SK-N-SH (cell line): Measurements from ENCODE around the gene ARAP2. TPM values are rescaled to one million over a fixed set of nuclear protein-coding genes. Genes with fewer than 3 reads are reported as not detected.

ENCODE experiments used
- CTCF ChIA-PET: fragments of 300-600, 350-600 bp; formaldehyde crosslinking; extraction: SDS; loops from one replicate; lab custom pipeline; 2021; lab: Yijun Ruan, JAX
- POLR2A ChIA-PET: fragments of 350-600 bp; sonication (Branson Sonifier 250); formaldehyde crosslinking; extraction: SDS; loops from one replicate; lab custom pipeline; 2020; ENCODE audit warnings: antibody characterized with exemption, inconsistent platforms; lab: Yijun Ruan, JAX
- DNase-seq: peaks from one replicate; pipeline ENCODE4 v3.0.0; 2012
- H2AFZ ChIP-seq: fragments of 200-600 bp; sonication (generic); 2 replicates; pipeline ENCODE4 v1.8.1; 2016; ENCODE audit warnings: antibody characterized with exemption, mild to moderate bottlenecking, low read depth
- H3F3A ChIP-seq: fragments of 200-600 bp; sonication (generic); replicated peaks from 2 replicates; pipeline ENCODE3; 2016; ENCODE audit warnings: antibody characterized with exemption, mild to moderate bottlenecking; ENCODE audit not compliant: insufficient read depth
- H3K27ac ChIP-seq, 2 experiments: fragments of 200-500 bp in 1 of 2; fragments of 200-600 bp in 1 of 2; sonication (Bioruptor generic) in 1 of 2; sonication (generic), shearing (Covaris generic) in 1 of 2; 2 replicates each; pipeline versions ENCODE4 v1.5.1 to v1.6.1; 2014 to 2016; ENCODE audit warnings: low read depth in 2 of 2, inconsistent platforms in 1 of 2, low read length in 1 of 2, mild to moderate bottlenecking in 1 of 2, mixed read lengths in 1 of 2
- H3K27me3 ChIP-seq: fragments of 200-600 bp; sonication (generic), shearing (Covaris generic); 2 replicates; pipeline ENCODE4 v1.6.1; 2016; ENCODE audit warnings: mixed run types; ENCODE audit not compliant: insufficient read depth
- H3K36me3 ChIP-seq, 2 experiments: fragments of 200-500 bp in 1 of 2; fragments of 200-600 bp in 1 of 2; sonication (Bioruptor generic) in 1 of 2; sonication (generic) in 1 of 2; replicated peaks in 1 of 2; 2 replicates each; pipeline versions ENCODE3 to v1.5.1; 2014 to 2016; ENCODE audit warnings: low read length in 1 of 2, mild to moderate bottlenecking in 1 of 2; ENCODE audit not compliant: insufficient read depth in 2 of 2, control insufficient read depth in 1 of 2
- H3K4me1 ChIP-seq, 2 experiments: fragments of 200-500 bp in 1 of 2; fragments of 200-600 bp in 1 of 2; sonication (Bioruptor generic) in 1 of 2; sonication (generic), shearing (Covaris generic) in 1 of 2; 2 replicates each; pipeline versions ENCODE4 v1.5.1 to v1.6.1; 2014 to 2016; ENCODE audit warnings: low read depth in 1 of 2, low read length in 1 of 2, mixed run types in 1 of 2; ENCODE audit not compliant: insufficient read depth in 2 of 2, control insufficient read depth in 1 of 2
- H3K4me2 ChIP-seq: fragments of 200-600 bp; sonication (generic), shearing (Covaris generic); 2 replicates; pipeline ENCODE4 v1.6.1; 2017; ENCODE audit warnings: mixed run types
- H3K4me3 ChIP-seq, 2 experiments: fragments of 200-500 bp in 1 of 2; fragments of 200-600 bp in 1 of 2; sonication (Bioruptor generic) in 1 of 2; sonication (generic), shearing (Covaris generic) in 1 of 2; 2 replicates each; pipeline versions ENCODE4 v1.5.1 to v1.8.1; 2014 to 2016; ENCODE audit warnings: low read depth in 2 of 2, inconsistent platforms in 1 of 2, low read length in 1 of 2, mild to moderate bottlenecking in 1 of 2, mixed read lengths in 1 of 2, moderate library complexity in 1 of 2
- H3K79me2 ChIP-seq: fragments of 200-600 bp; sonication (generic); 2 replicates; pipeline ENCODE4 v1.8.1; 2017; ENCODE audit warnings: mild to moderate bottlenecking; ENCODE audit not compliant: insufficient read depth
- H3K9ac ChIP-seq: fragments of 200-600 bp; sonication (generic); 2 replicates; pipeline ENCODE4 v1.6.1; 2017; ENCODE audit warnings: mixed run types
- H3K9me2 ChIP-seq: fragments of 200-600 bp; sonication (generic); 2 replicates; pipeline ENCODE4 v1.6.1; 2017; ENCODE audit warnings: mixed run types
- H3K9me3 ChIP-seq: fragments of 200-600 bp; sonication (generic); 2 replicates; pipeline ENCODE4 v1.6.1; 2017; ENCODE audit warnings: mixed run types, mild to moderate bottlenecking, moderate library complexity
- H4K20me1 ChIP-seq: fragments of 200-600 bp; sonication (generic); 2 replicates; pipeline ENCODE4 v1.6.1; 2017; ENCODE audit warnings: mild to moderate bottlenecking, mixed run types; ENCODE audit not compliant: insufficient read depth
- CHD2 ChIP-seq: fragments of 150-350 bp; IDR thresholded peaks from 2 replicates; pipeline ENCODE4 v1.6.1; 2018; ENCODE audit warnings: low read length; ENCODE audit not compliant: partially characterized antibody
- CTCF ChIP-seq: fragments of 200-600 bp; sonication (generic); IDR thresholded peaks from 2 replicates; pipeline ENCODE4 v1.6.1; 2017; ENCODE audit warnings: antibody characterized with exemption, mild to moderate bottlenecking, moderate library complexity
- ELF1 ChIP-seq: IDR thresholded peaks from 2 replicates; pipeline ENCODE4 v1.4.0; 2012
- EP300 ChIP-seq, 2 experiments: IDR thresholded peaks; 2 replicates each; pipeline versions ENCODE4 v1.4.0 to v1.6.1; 2012; ENCODE audit warnings: borderline replicate concordance in 1 of 2, low read depth in 1 of 2, low read length in 1 of 2
- FOXM1 ChIP-seq: IDR thresholded peaks from 2 replicates; pipeline ENCODE4 v1.4.0; 2012; ENCODE audit warnings: low read depth, mild to moderate bottlenecking
- GABPA ChIP-seq: IDR thresholded peaks from 2 replicates; pipeline ENCODE4 v1.4.0; 2012; ENCODE audit warnings: low read depth, mild to moderate bottlenecking
- IRF3 ChIP-seq: fragments of 150-350 bp; IDR thresholded peaks from 2 replicates; pipeline ENCODE4 v1.6.1; 2016; ENCODE audit warnings: mild to moderate bottlenecking, low read depth, low read length
- JUND ChIP-seq: IDR thresholded peaks from 2 replicates; pipeline ENCODE4 v1.4.0; 2012
- MAX ChIP-seq: IDR thresholded peaks from 2 replicates; pipeline ENCODE4 v1.4.0; 2012; ENCODE audit warnings: low read depth
- MEF2A ChIP-seq: IDR thresholded peaks from 2 replicates; pipeline ENCODE4 v1.4.0; 2012; ENCODE audit warnings: low read depth, borderline replicate concordance
- MXI1 ChIP-seq: IDR thresholded peaks from 2 replicates; pipeline ENCODE4 v1.6.1; 2012; ENCODE audit warnings: mild to moderate bottlenecking, low read depth, low read length, improper control_type of control experiment
- NFIC ChIP-seq: IDR thresholded peaks from 2 replicates; pipeline ENCODE4 v1.4.0; 2012; ENCODE audit warnings: borderline replicate concordance
- POLR2AphosphoS5 ChIP-seq: IDR thresholded peaks from 2 replicates; pipeline ENCODE4 v1.6.1; 2012; ENCODE audit warnings: low read depth, low read length
- RCOR1 ChIP-seq: fragments of 150-350 bp; IDR thresholded peaks from 2 replicates; pipeline ENCODE4 v1.6.1; 2017; ENCODE audit warnings: antibody characterized with exemption, low read length
- RXRA ChIP-seq: IDR thresholded peaks from 2 replicates; pipeline ENCODE4 v1.4.0; 2012; ENCODE audit warnings: low read depth, mild to moderate bottlenecking, borderline replicate concordance
- SMC3 ChIP-seq: IDR thresholded peaks from 2 replicates; pipeline ENCODE4 v1.6.1; 2012; ENCODE audit warnings: low read depth, low read length, improper control_type of control experiment
- TEAD4 ChIP-seq: IDR thresholded peaks from 2 replicates; pipeline ENCODE4 v1.4.0; 2012; ENCODE audit warnings: mild to moderate bottlenecking, borderline replicate concordance; ENCODE audit not compliant: insufficient read depth
- USF1 ChIP-seq: IDR thresholded peaks from 2 replicates; pipeline ENCODE4 v1.4.0; 2012; ENCODE audit warnings: low read depth, borderline replicate concordance
- YY1 ChIP-seq: IDR thresholded peaks from 2 replicates; pipeline ENCODE4 v1.4.0; 2012; ENCODE audit warnings: low read depth, mild to moderate bottlenecking
- WGBS: methylation state at CpG from one replicate; pipeline ENCODE4 v1.1.6; 2017; ENCODE audit warnings: low lambda C conversion rate; 5-methylcytosine and 5-hydroxymethylcytosine counted together
- polyA plus RNA-seq, 3 experiments: library from polyadenylated mRNA; depleted of rRNA; stranded (reverse); fragments of >200 nt; gene quantifications; 2 replicates each; pipeline ENCODE4 v1.2.3, GENCODE V29; 2012
- TF ChIP-seq, protein P1 (sequence below): IDR thresholded peaks from 2 replicates; pipeline ENCODE4; 2012
- TF ChIP-seq, protein P2 (sequence below): fragments of 150-350 bp; IDR thresholded peaks from 2 replicates; pipeline ENCODE4 v1.6.1; 2017; ENCODE audit warnings: antibody characterized with exemption, low read length, low read depth, borderline replicate concordance

The ARAP2 gene
- polyA plus RNA-seq, 1 of the 3 experiments (the other 2 are of a cell fraction): not detected

GRCh38 chr4:36211084-36211483 lies 33.2 kb downstream of the ARAP2 start:
- Histone ChIP-seq H3K27me3 (no peaks in the 10 kb centered on the region), H3K79me2 (no peaks in the 10 kb centered on the region), H2AFZ (no peak overlapping the region), H3K9ac (no peak overlapping the region), H4K20me1 (no peaks in the 10 kb centered on the region), H3F3A (no peaks in the 10 kb centered on the region), H3K9me3 (no peaks in the 10 kb centered on the region), H3K27ac (no peak overlapping the region), H3K4me3 (no peak overlapping the region), H3K36me3 (no peaks in the 10 kb centered on the region), H3K4me2 (no peak overlapping the region), H3K9me2 (no peaks in the 10 kb centered on the region), H3K4me1 (no peaks in the 10 kb centered on the region)
- 3% methylated on average over 1 of the region's 1 CpG for WGBS
- DNase-seq: no peak
- TF ChIP-seq IRF3 (no peak), MEF2A (no peak), NFIC (no peak), POLR2AphosphoS5 (no peak), TEAD4 (no peak), CHD2 (no peak), YY1 (no peak), MXI1 (no peak), EP300 (IDR thresholded peaks at IDR 0.05; ENCODE audit: borderline replicate concordance in 1 of 2, low read depth in 1 of 2, low read length in 1 of 2) (no peak), ELF1 (no peak), JUND (no peak), GABPA (no peak), RCOR1 (no peak), USF1 (no peak)
- TF ChIP-seq, protein P1, sequence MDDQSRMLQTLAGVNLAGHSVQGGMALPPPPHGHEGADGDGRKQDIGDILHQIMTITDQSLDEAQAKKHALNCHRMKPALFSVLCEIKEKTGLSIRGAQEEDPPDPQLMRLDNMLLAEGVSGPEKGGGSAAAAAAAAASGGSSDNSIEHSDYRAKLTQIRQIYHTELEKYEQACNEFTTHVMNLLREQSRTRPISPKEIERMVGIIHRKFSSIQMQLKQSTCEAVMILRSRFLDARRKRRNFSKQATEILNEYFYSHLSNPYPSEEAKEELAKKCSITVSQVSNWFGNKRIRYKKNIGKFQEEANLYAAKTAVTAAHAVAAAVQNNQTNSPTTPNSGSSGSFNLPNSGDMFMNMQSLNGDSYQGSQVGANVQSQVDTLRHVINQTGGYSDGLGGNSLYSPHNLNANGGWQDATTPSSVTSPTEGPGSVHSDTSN: no peak
- ChIA-PET CTCF (interaction anchor here (0.7 kb wide), 1 partner anchor 10 kb away, joined by 3 read pairs; no protein-coding TSS in a partner anchor), POLR2A (no interaction called here)

- DNase-seq: no peak
- no peaks in the 10 kb centered on the region for H3K36me3 ChIP-seq
- ChIA-PET POLR2A (no interaction called here), CTCF (no interaction called here)
- no peak overlapping the region for H2AFZ ChIP-seq
- H3K27me3 ChIP-seq: no peaks in the 10 kb centered on the region
- no peaks in the 10 kb centered on the region for H3K79me2 ChIP-seq
- no peak overlapping the region for H3K27ac ChIP-seq
- 23% methylated on average over 7 of the region's 7 CpGs for WGBS
- H3K4me1 ChIP-seq: no peaks in the 10 kb centered on the region
- no peaks in the 10 kb centered on the region for H3F3A ChIP-seq
- no peak overlapping the region for H3K9ac ChIP-seq
- no peaks in the 10 kb centered on the region for H3K9me3 ChIP-seq
- no peak overlapping the region for H3K4me3 ChIP-seq
- no peaks in the 10 kb centered on the region for H4K20me1 ChIP-seq
- H3K9me2 ChIP-seq: no peaks in the 10 kb centered on the region
- no peak overlapping the region for H3K4me2 ChIP-seq
- no peak for TF ChIP-seq YY1
- TF ChIP-seq IRF3: no peak
- no peak for TF ChIP-seq FOXM1
- no peak for TF ChIP-seq MAX
- TF ChIP-seq SMC3: no peak
- TF ChIP-seq, protein P2, sequence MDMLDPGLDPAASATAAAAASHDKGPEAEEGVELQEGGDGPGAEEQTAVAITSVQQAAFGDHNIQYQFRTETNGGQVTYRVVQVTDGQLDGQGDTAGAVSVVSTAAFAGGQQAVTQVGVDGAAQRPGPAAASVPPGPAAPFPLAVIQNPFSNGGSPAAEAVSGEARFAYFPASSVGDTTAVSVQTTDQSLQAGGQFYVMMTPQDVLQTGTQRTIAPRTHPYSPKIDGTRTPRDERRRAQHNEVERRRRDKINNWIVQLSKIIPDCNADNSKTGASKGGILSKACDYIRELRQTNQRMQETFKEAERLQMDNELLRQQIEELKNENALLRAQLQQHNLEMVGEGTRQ: no peak
- no peak for TF ChIP-seq RXRA
- no peak for TF ChIP-seq CTCF
- no peak for TF ChIP-seq NFIC
Observed at GRCh38 chr4:36209941-36210649, 34.2 kb downstream of the ARAP2 start.
